IMR-90 (cell line): Measurements from ENCODE around the gene CDC73.

Source experiments
- BHLHE40 ChIP-seq: fragments of 150-350 bp; IDR thresholded peaks from 2 replicates; pipeline ENCODE4 v1.6.1; 2016; ENCODE audit warnings: mild to moderate bottlenecking, low read depth, low read length
- CEBPB ChIP-seq: IDR thresholded peaks from 2 replicates; pipeline ENCODE4 v1.6.1; 2012; ENCODE audit warnings: low read depth, low read length, improper control_type of control experiment
- CHD1 ChIP-seq: IDR thresholded peaks from 2 replicates; pipeline ENCODE4 v1.6.1; 2012; ENCODE audit warnings: low read depth, low read length, improper control_type of control experiment
- CTCF ChIP-seq: conservative IDR thresholded peaks from 2 replicates; pipeline ENCODE4 v1.5.1; 2012; ENCODE audit warnings: mild to moderate bottlenecking, low read depth, low read length, improper control_type of control experiment
- ELK1 ChIP-seq: fragments of 150-350 bp; IDR thresholded peaks from 2 replicates; pipeline ENCODE4 v1.6.1; 2016; ENCODE audit warnings: low read depth, mild to moderate bottlenecking, low read length, moderate library complexity, borderline replicate concordance
- FOS ChIP-seq: fragments of 150-350 bp; IDR thresholded peaks from 2 replicates; pipeline ENCODE4 v1.6.1; 2016; ENCODE audit warnings: low read depth, low read length
- MAZ ChIP-seq: IDR thresholded peaks from 2 replicates; pipeline ENCODE4 v1.6.1; 2012; ENCODE audit warnings: low read depth, mild to moderate bottlenecking, low read length, improper control_type of control experiment, moderate library complexity, borderline replicate concordance
- MXI1 ChIP-seq: IDR thresholded peaks from 2 replicates; pipeline ENCODE4 v1.6.1; 2012; ENCODE audit warnings: low read depth, mild to moderate bottlenecking, low read length, moderate library complexity, borderline replicate concordance
- POLR2A ChIP-seq: IDR thresholded peaks from 2 replicates; pipeline ENCODE4 v1.6.1; 2012; ENCODE audit warnings: mild to moderate bottlenecking, low read depth, low read length
- RAD21 ChIP-seq: IDR thresholded peaks from 2 replicates; pipeline ENCODE4 v1.6.1; 2012; ENCODE audit warnings: low read length, improper control_type of control experiment
- RFX5 ChIP-seq: IDR thresholded peaks from 2 replicates; pipeline ENCODE4 v1.8.0; 2012; ENCODE audit warnings: low read depth, mild to moderate bottlenecking, low read length, moderate library complexity

GRCh38 chr1:193077991-193078390 lies 43.8 kb upstream of the CDC73 start:
- TF ChIP-seq MAZ (no peak), CEBPB (no peak), CTCF (no peak), RAD21 (no peak), ELK1 (no peak), CHD1 (no peak), RFX5 (no peak), BHLHE40 (no peak), POLR2A (no peak), MXI1 (no peak), FOS (no peak)
